Ovary (tissue), 3 donors: ENCODE results near the gene SLC25A1.

Experiments used
- EP300 ChIP-seq: sonication (generic); formaldehyde crosslinking; IDR thresholded peaks from one replicate; pipeline ENCODE4 v1.6.1; 2017; ENCODE audit warnings: antibody characterized with exemption
- POLR2A ChIP-seq: fragments of 450-650 bp; IDR thresholded peaks from one replicate; pipeline ENCODE4 v1.6.1; 2017; ENCODE audit warnings: antibody characterized with exemption, mild to moderate bottlenecking, moderate library complexity
- TF ChIP-seq, protein P1 (sequence below), 3 donors: fragments of 450-650 bp in 2 of 3; fragments of 200-600 bp in 1 of 3; IDR thresholded peaks; one replicate each; pipeline versions ENCODE4 v1.5.1 to v1.8.0; 2016 to 2022; ENCODE audit warnings: antibody characterized with exemption in 3 of 3, mild to moderate bottlenecking in 1 of 3
- donor health status: DM: no; HTN: no; CAD: no.

DNA sequence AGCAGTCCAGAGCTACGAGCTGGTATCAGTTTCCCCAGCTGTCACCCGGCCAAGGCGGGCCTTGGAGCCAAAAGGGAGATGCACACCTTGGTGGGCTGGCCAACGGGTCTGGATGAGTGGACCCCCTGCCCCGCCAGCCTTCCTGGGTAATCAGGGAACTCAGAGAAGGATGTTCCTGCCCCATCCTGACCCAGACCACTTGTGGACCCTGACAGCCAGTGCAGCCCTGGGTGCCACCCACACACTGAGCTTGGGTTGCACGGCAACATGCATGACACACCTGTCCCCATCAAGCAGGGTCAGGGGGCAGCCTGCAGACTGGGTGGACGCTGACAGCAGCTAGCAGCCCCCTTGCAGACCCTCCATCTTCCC, 8.6 kb downstream of the SLC25A1 start:
- TF ChIP-seq, protein P1, sequence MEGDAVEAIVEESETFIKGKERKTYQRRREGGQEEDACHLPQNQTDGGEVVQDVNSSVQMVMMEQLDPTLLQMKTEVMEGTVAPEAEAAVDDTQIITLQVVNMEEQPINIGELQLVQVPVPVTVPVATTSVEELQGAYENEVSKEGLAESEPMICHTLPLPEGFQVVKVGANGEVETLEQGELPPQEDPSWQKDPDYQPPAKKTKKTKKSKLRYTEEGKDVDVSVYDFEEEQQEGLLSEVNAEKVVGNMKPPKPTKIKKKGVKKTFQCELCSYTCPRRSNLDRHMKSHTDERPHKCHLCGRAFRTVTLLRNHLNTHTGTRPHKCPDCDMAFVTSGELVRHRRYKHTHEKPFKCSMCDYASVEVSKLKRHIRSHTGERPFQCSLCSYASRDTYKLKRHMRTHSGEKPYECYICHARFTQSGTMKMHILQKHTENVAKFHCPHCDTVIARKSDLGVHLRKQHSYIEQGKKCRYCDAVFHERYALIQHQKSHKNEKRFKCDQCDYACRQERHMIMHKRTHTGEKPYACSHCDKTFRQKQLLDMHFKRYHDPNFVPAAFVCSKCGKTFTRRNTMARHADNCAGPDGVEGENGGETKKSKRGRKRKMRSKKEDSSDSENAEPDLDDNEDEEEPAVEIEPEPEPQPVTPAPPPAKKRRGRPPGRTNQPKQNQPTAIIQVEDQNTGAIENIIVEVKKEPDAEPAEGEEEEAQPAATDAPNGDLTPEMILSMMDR (IDR thresholded peaks at IDR 0.05) = no peak
- no peak for TF ChIP-seq EP300
- TF ChIP-seq POLR2A = no peak
